Immature natural killer cell (primary cell): ENCODE measurements around the gene RETSAT. TPM values are rescaled to one million over a fixed set of nuclear protein-coding genes. Genes with fewer than 3 reads are reported as not detected.
"Not testable (repeated sequence)": the region's sequence is repeated elsewhere in the genome, so short reads cannot be mapped to it uniquely, and the experiment has no call there.

Experiments
- DNase-seq, 3 donors: peaks; one replicate each; pipeline ENCODE4 v3.0.0; 2022; ENCODE audit warnings: mixed read lengths in 1 of 3
- H3K27ac Mint-ChIP-seq, 6 donors: one replicate each; pipeline ENCODE4 v1.8.0; 2020; ENCODE audit warnings: mixed read lengths in 6 of 6, mild to moderate bottlenecking in 5 of 6, inconsistent platforms in 4 of 6, moderate library complexity in 3 of 6
- H3K27me3 Mint-ChIP-seq, 3 donors: one replicate each; pipeline ENCODE4 v1.8.0; 2020 to 2021; ENCODE audit warnings: low read depth in 3 of 3, mild to moderate bottlenecking in 3 of 3, mixed read lengths in 3 of 3, moderate library complexity in 3 of 3, inconsistent platforms in 1 of 3
- H3K36me3 Mint-ChIP-seq, 3 donors: one replicate each; pipeline ENCODE4 v1.8.0; 2020; ENCODE audit warnings: mixed read lengths in 3 of 3, inconsistent platforms in 2 of 3, mild to moderate bottlenecking in 2 of 3
- H3K4me1 Mint-ChIP-seq, 2 donors: one replicate each; pipeline ENCODE4 v1.8.0; 2020; ENCODE audit warnings: inconsistent platforms in 2 of 2, mild to moderate bottlenecking in 2 of 2, mixed read lengths in 2 of 2, moderate library complexity in 1 of 2
- H3K4me3 Mint-ChIP-seq, 5 donors: one replicate each; pipeline ENCODE4 v1.8.0; 2020; ENCODE audit warnings: mild to moderate bottlenecking in 5 of 5, mixed read lengths in 5 of 5, inconsistent platforms in 3 of 5, moderate library complexity in 3 of 5
- H3K9me3 Mint-ChIP-seq, 6 donors: one replicate each; pipeline ENCODE4 v1.8.0; 2020; ENCODE audit warnings: mild to moderate bottlenecking in 6 of 6, mixed read lengths in 6 of 6, inconsistent platforms in 4 of 6, moderate library complexity in 3 of 6
- polyA plus RNA-seq, 3 donors: library from polyadenylated mRNA; unstranded; fragments of 300-500 nt; fragmentation: Illumina TruSeq; gene quantifications; one replicate each; pipeline ENCODE4 v1.2.3, GENCODE V29; 2021

The RETSAT gene
- polyA plus RNA-seq, 3 donors from 2014 or later = 13.7 to 28.1 (median 23.4) TPM

- Mint-ChIP-seq H3K36me3 (peaks cover 0 to 10% (median 4%) of the 10 kb centered on the region in 3 donors), H3K9me3 (peaks cover 0 to 2% (median 0%) of the 10 kb centered on the region in 6 donors), H3K27ac (peak overlapping the region in 1 of 6 donors; percentile 70), H3K4me1 (peaks cover 13 to 22% of the 10 kb centered on the region in 2 donors), H3K4me3 (no peak overlapping the region), H3K27me3 (no peaks in the 10 kb centered on the region)
- DNase-seq = no peak
Observed at GRCh38 chr2:85393836-85394235, 39.5 kb upstream of the RETSAT start.

DNA sequence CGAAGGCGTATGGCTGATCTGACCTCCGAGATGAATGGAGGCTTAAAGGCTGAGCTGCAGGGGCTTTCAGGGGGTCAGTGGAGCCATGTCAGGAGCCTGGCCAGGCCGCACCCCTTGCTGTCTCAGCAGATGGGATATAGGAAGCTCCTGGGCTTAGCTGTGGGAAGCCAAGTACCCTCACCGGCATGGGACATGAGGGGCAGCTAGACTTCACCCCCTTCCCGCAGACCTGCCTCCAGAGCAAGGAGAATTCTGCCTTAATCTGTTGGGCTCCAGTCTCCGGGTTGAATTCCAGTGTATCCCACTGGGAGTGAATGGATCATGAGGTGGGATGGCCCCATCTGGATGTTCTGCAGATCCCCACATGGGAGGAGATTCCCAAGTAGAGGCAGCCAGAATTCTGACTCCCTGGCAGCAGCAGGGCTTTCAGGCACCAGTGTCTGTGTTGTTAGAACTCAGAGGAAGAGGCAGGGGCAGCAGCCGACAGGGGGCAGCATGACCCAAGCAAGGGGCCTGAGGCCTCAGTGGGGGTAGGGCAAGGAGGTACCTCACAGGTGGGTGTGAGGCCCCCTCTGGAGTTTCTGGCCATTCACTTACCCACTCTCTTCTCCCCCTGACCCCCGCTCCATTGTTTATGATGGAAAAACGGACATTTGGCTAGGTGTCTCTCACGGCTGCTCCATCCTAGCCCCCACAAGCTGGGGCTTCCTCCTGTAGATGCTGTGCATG is 36.8 kb upstream of the RETSAT start:
- peak; percentile 55 to 59 (median 59) for DNase-seq
- Mint-ChIP-seq H3K4me3 (no peak overlapping the region), H3K27me3 (no peaks in the 10 kb centered on the region), H3K4me1 (peaks cover 13 to 22% of the 10 kb centered on the region in 2 donors), H3K27ac (no peak overlapping the region), H3K36me3 (peaks cover 0 to 14% (median 4%) of the 10 kb centered on the region in 3 donors), H3K9me3 (no peaks in the 10 kb centered on the region)

GRCh38 chr2:85388878-85389538 is 34.7 kb upstream of the RETSAT start:
- Mint-ChIP-seq H3K9me3 (no peaks in the 10 kb centered on the region), H3K27ac (peak overlapping the region in 1 of 6 donors; percentile 18), H3K4me1 (peaks cover 13 to 21% of the 10 kb centered on the region in 2 donors), H3K27me3 (no peaks in the 10 kb centered on the region), H3K36me3 (peaks cover 10 to 30% (median 11%) of the 10 kb centered on the region in 3 donors), H3K4me3 (no peak overlapping the region)
- DNase-seq = no peak

- H3K27me3 Mint-ChIP-seq = no peaks in the 10 kb centered on the region
- H3K9me3 Mint-ChIP-seq = no peaks in the 10 kb centered on the region
- H3K4me3 Mint-ChIP-seq = no peak overlapping the region
- H3K27ac Mint-ChIP-seq = no peak overlapping the region
- peaks cover 6 to 15% of the 10 kb centered on the region in 2 donors for H3K4me1 Mint-ChIP-seq
- DNase-seq = no peak
- peaks cover 8 to 36% (median 10%) of the 10 kb centered on the region in 3 donors for H3K36me3 Mint-ChIP-seq
Observed at GRCh38 chr2:85387754-85388153, 33.4 kb upstream of the RETSAT start.

DNA sequence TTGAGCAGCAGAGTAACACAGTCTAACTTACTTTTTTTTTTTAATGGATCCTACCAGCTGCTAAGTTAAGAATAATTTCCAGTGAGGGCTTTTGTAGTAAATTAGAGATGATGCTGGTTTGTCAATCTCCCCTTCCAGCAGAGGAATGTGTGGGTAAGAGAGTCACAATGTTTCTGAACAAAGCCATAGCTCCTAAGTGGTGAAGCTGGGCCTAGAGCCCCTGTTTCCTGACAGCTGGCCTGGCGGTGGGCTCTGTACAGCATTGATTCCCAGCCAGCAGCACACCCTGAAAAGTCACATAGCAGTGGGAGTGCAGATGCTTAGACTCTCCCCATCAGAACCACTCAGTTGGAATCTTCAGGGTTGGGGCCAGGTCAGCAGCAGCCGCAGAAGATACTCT is 31.4 kb upstream of the RETSAT start:
- no peak overlapping the region for H3K27ac Mint-ChIP-seq
- H3K9me3 Mint-ChIP-seq = no peaks in the 10 kb centered on the region
- H3K27me3 Mint-ChIP-seq = no peaks in the 10 kb centered on the region
- no peaks in the 10 kb centered on the region for H3K4me1 Mint-ChIP-seq
- no peak for DNase-seq
- H3K4me3 Mint-ChIP-seq = no peak overlapping the region
- H3K36me3 Mint-ChIP-seq = peaks cover 10 to 40% (median 11%) of the 10 kb centered on the region in 3 donors

DNA sequence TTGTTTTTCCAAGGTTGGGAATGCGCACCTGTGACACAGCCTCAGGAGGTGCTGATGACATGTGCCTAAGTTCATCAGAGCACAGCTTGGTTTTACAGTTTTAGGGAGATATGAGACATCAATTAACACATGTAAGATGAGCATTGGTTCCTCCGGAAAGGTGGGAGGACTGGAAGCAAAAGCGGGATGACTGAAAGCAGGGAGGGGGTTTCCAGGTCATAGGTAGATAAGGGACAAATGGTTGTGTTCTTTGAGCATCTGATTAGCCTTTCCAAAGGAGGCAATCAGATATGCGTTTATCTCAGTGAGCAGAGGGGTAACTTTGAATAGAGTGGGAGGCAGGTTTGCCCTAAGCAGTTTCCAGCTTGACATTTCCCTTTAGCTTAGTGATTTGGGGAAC is 29.5 kb upstream of the RETSAT start:
- no peaks in the 10 kb centered on the region for H3K9me3 Mint-ChIP-seq
- H3K27ac Mint-ChIP-seq = peak overlapping the region in 2 of 6 donors; percentile 5 to 75
- no peaks in the 10 kb centered on the region for H3K27me3 Mint-ChIP-seq
- peaks cover 22 to 41% (median 28%) of the 10 kb centered on the region in 3 donors for H3K36me3 Mint-ChIP-seq
- H3K4me3 Mint-ChIP-seq = no peak overlapping the region
- no peaks in the 10 kb centered on the region for H3K4me1 Mint-ChIP-seq
- DNase-seq = no peak

DNA sequence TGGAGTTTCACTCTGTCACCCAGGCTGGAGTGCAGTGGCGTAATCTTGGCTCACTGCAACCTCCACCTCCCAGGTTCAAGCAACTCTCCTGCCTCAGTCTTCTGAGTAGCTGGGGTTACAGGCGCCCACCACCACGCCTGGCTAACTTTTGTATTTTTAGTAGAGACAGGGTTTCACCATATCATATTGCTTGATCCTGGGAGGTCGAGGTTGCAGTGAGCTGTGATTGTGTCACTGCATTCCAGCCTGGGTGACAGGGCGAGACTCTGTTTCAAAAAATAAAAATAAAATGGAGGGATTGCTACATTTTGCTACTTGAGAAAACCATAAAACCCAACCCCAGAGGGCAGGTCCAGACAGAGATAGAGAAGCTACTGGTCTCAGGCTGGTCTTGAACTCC is 28.8 kb upstream of the RETSAT start:
- H3K36me3 Mint-ChIP-seq = peaks cover 29 to 48% (median 35%) of the 10 kb centered on the region in 3 donors
- DNase-seq, H3K27me3 Mint-ChIP-seq, H3K27ac Mint-ChIP-seq, H3K4me1 Mint-ChIP-seq, H3K4me3 Mint-ChIP-seq, H3K9me3 Mint-ChIP-seq: not testable (repeated sequence)

GRCh38 chr2:85380048-85380447 is 25.7 kb upstream of the RETSAT start:
- H3K27ac Mint-ChIP-seq = no peak overlapping the region

GRCh38 chr2:85378257-85378656 is 23.9 kb upstream of the RETSAT start:
- Mint-ChIP-seq H3K36me3 (peaks cover 38 to 48% (median 42%) of the 10 kb centered on the region in 3 donors), H3K4me1 (no peaks in the 10 kb centered on the region), H3K9me3 (no peaks in the 10 kb centered on the region), H3K27me3 (no peaks in the 10 kb centered on the region), H3K4me3 (no peak overlapping the region), H3K27ac (no peak overlapping the region)
- DNase-seq = no peak

More at GRCh38 chr2:85380048-85380447, 25.7 kb upstream of the RETSAT start:
- Mint-ChIP-seq H3K27me3 (no peaks in the 10 kb centered on the region), H3K4me3 (no peak overlapping the region), H3K9me3 (no peaks in the 10 kb centered on the region), H3K36me3 (peaks cover 38 to 47% (median 46%) of the 10 kb centered on the region in 3 donors), H3K4me1 (no peaks in the 10 kb centered on the region)
- DNase-seq = no peak

GRCh38 chr2:85377083-85377482 is 22.8 kb upstream of the RETSAT start:
- Mint-ChIP-seq H3K4me1 (no peaks in the 10 kb centered on the region), H3K9me3 (no peaks in the 10 kb centered on the region), H3K4me3 (no peak overlapping the region), H3K27ac (no peak overlapping the region), H3K36me3 (peaks cover 40 to 51% (median 46%) of the 10 kb centered on the region in 3 donors), H3K27me3 (no peaks in the 10 kb centered on the region)
- DNase-seq = no peak

DNA sequence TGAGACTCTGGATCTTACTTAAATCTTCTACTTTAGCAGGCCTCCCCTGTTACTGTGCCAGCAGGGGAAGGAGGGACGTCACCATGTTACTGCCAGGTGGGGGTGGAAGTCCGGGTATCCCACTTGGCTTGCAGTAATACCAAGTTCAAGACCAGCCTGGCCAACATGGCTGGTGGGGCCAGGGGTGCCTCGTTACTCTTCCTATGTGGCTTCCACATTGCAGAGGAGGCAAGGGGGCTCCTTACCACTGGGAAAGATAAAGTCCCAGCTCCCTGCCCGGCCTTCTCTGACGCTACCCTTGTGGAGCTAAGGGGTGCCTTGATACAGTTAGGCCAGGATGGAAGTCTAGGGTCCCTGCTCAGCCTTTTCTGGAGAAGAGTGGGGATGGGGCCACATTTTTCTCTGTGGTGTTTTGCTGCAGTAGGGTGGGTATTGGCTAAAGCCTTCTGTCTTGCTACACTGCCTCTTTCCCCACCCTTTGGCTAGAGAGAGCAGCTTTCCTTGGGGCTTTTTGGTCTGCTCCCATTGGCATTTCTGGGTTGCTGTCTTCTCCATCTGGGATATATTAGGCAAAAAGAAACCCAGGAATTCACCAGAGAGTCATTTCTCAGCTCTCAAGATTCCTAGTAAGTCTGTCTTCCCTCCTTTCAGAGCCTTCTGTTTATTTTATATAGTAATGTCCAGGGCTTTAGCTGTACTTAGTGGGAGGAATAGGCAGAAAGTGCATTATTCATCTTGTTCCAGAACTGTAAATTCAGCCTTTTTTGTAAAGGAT is 22.1 kb upstream of the RETSAT start:
- peaks cover 41 to 51% (median 47%) of the 10 kb centered on the region in 3 donors for H3K36me3 Mint-ChIP-seq
- no peaks in the 10 kb centered on the region for H3K4me1 Mint-ChIP-seq
- DNase-seq = no peak
- no peak overlapping the region for H3K4me3 Mint-ChIP-seq
- H3K27ac Mint-ChIP-seq = peak overlapping the region in 1 of 6 donors; percentile 12
- H3K9me3 Mint-ChIP-seq = no peaks in the 10 kb centered on the region
- H3K27me3 Mint-ChIP-seq = no peaks in the 10 kb centered on the region

DNA sequence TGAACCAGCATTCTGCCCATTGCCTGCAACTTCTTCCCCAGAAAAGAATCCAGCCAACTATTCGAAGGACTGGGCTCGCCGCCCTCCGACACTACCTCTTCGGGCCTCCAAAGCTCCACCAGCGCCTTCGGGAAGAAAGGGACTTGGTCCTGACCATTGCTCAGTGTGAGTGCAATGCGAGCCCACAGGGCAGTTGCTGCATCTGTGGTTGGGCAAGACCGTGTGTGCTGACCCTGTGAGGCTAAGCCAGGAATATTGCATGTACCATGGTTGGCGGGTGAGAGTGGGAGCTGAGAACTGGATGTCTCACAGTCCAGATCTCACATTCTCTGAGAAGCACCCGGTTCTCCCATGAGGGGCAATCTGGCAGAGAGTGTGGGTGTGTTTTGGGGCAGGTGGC is 16.7 kb upstream of the RETSAT start:
- DNase-seq = no peak
- H3K9me3 Mint-ChIP-seq = no peaks in the 10 kb centered on the region
- H3K27ac Mint-ChIP-seq = no peak overlapping the region
- no peak overlapping the region for H3K4me3 Mint-ChIP-seq
- peaks cover 17 to 27% (median 26%) of the 10 kb centered on the region in 3 donors for H3K36me3 Mint-ChIP-seq
- peaks cover 0 to 2% (median 0%) of the 10 kb centered on the region in 3 donors for H3K27me3 Mint-ChIP-seq
- H3K4me1 Mint-ChIP-seq = no peaks in the 10 kb centered on the region

- Mint-ChIP-seq H3K4me1 (no peaks in the 10 kb centered on the region), H3K27ac (no peak overlapping the region), H3K27me3 (peaks cover 0 to 2% (median 0%) of the 10 kb centered on the region in 3 donors), H3K36me3 (peaks cover 8 to 28% (median 22%) of the 10 kb centered on the region in 3 donors), H3K9me3 (no peaks in the 10 kb centered on the region), H3K4me3 (no peak overlapping the region)
- DNase-seq = no peak
Observed at GRCh38 chr2:85369500-85369899, 15.2 kb upstream of the RETSAT start.

GRCh38 chr2:85368921-85369320 is 14.6 kb upstream of the RETSAT start:
- peaks cover 7 to 25% (median 20%) of the 10 kb centered on the region in 3 donors for H3K36me3 Mint-ChIP-seq
- no peaks in the 10 kb centered on the region for H3K4me1 Mint-ChIP-seq
- no peak overlapping the region for H3K27ac Mint-ChIP-seq
- H3K9me3 Mint-ChIP-seq = no peaks in the 10 kb centered on the region
- peaks cover 0 to 2% (median 0%) of the 10 kb centered on the region in 3 donors for H3K27me3 Mint-ChIP-seq
- no peak for DNase-seq
- no peak overlapping the region for H3K4me3 Mint-ChIP-seq
